A549 (cell line): Measurements from ENCODE around the gene PCNX3. TPM values are rescaled to one million over a fixed set of nuclear protein-coding genes. Genes with fewer than 3 reads are reported as not detected.

ENCODE experiments used
- ATAC-seq, 2 experiments: fragments of 200-7000 bp in 1 of 2; fragments of >200 bp in 1 of 2; cut with Nextera tagmentation in 1 of 2; cut with Tn5 transposase in 1 of 2; 3 replicates each; pipeline versions ENCODE4 v1.8.0 to v1.9.1; 2018 to 2020; ENCODE audit warnings: mild to moderate bottlenecking in 1 of 2, moderate library complexity in 1 of 2
- CTCF ChIA-PET: fragments of 300-600 bp; sonication (Branson Sonifier 250); formaldehyde crosslinking; extraction: SDS; loops from one replicate; lab custom pipeline; 2021; ENCODE audit warnings: antibody characterized with exemption, inconsistent platforms; lab: Yijun Ruan, JAX
- POLR2A ChIA-PET: fragments of 350-600 bp; formaldehyde crosslinking; extraction: SDS; loops from one replicate; lab custom pipeline; 2021; ENCODE audit warnings: antibody characterized with exemption, inconsistent platforms; lab: Yijun Ruan, JAX
- DNase-seq, 2 experiments: peaks; one replicate each; pipeline versions ENCODE4 v3.0.0 to v3.0.0-alpha.2; 2011 to 2016; ENCODE audit warnings: low read depth in 1 of 2, low spot score in 1 of 2
- FAIRE-seq: peaks from 2 replicates; lab custom pipeline; 2011; peaks lifted over from hg19 to GRCh38; lab: Jason Lieb, UNC
- H3K27ac ChIP-seq, 2 experiments: fragments of >200 bp; sonication (Bioruptor Twin); formaldehyde crosslinking; 3 replicates each; pipeline ENCODE4 v1.5.1; 2016 to 2017
- H3K4me1 ChIP-seq: fragments of >200 bp; sonication (Bioruptor Twin); formaldehyde crosslinking; 3 replicates; pipeline ENCODE4 v1.6.1; 2016
- H3K4me2 ChIP-seq: fragments of >200 bp; sonication (Bioruptor Twin); formaldehyde crosslinking; 3 replicates; pipeline ENCODE4 v1.6.1; 2016
- H3K4me3 ChIP-seq: fragments of >200 bp; sonication (Bioruptor Twin); formaldehyde crosslinking; 3 replicates; pipeline ENCODE4 v1.5.1; 2016
- H3K9me3 ChIP-seq: fragments of >200 bp; sonication (Bioruptor Twin); formaldehyde crosslinking; 3 replicates; pipeline ENCODE4 v1.6.1; 2016
- CEBPB ChIP-seq, 2 experiments: fragments of >200 bp in 1 of 2; sonication (Bioruptor Twin) in 1 of 2; formaldehyde crosslinking in 1 of 2; IDR thresholded peaks; 2 replicates each; pipeline ENCODE4 v1.6.1; 2012 to 2016
- CHD2 ChIP-seq: fragments of 150-350 bp; IDR thresholded peaks from 2 replicates; pipeline ENCODE4 v1.6.1; 2014; ENCODE audit warnings: low read length; ENCODE audit not compliant: partially characterized antibody
- CHD4 ChIP-seq: fragments of 200-600 bp; sonication (generic); IDR thresholded peaks from 2 replicates; pipeline ENCODE4 v1.6.1; 2016; ENCODE audit warnings: antibody characterized with exemption, mild to moderate bottlenecking, borderline replicate concordance
- EHF ChIP-seq: fragments of 250-450 bp; sonication (Bioruptor Pico); IDR thresholded peaks from 2 replicates; pipeline ENCODE4 v1.5.0; 2020; ENCODE audit warnings: mild to moderate bottlenecking
- FOSB ChIP-seq: fragments of 250-450 bp; sonication (Bioruptor Pico); IDR thresholded peaks from 2 replicates; pipeline ENCODE4 v1.5.0; 2020; ENCODE audit warnings: mild to moderate bottlenecking, moderate library complexity
- GATA3 ChIP-seq: IDR thresholded peaks from 2 replicates; pipeline ENCODE4 v1.6.1; 2012; ENCODE audit warnings: borderline replicate concordance
- HEYL ChIP-seq: fragments of 250-450 bp; sonication (Bioruptor Pico); IDR thresholded peaks from 2 replicates; pipeline ENCODE4 v1.8.0; 2021; ENCODE audit warnings: mild to moderate bottlenecking, moderate library complexity
- HOXA7 ChIP-seq: fragments of 250-450 bp; sonication (Bioruptor Pico); IDR thresholded peaks from 2 replicates; pipeline ENCODE4 v1.5.0; 2020; ENCODE audit warnings: mild to moderate bottlenecking, moderate library complexity
- HOXB13 ChIP-seq: fragments of 250-450 bp; sonication (Bioruptor Pico); IDR thresholded peaks from 2 replicates; pipeline ENCODE4 v1.5.0; 2020; ENCODE audit warnings: low read depth, mild to moderate bottlenecking, moderate library complexity
- HOXB5 ChIP-seq: fragments of 250-450 bp; sonication (Bioruptor Pico); IDR thresholded peaks from 2 replicates; pipeline ENCODE4 v1.5.0; 2020; ENCODE audit warnings: mild to moderate bottlenecking, moderate library complexity
- JUN ChIP-seq, 2 experiments: fragments of >200 bp; sonication (Bioruptor Twin); formaldehyde crosslinking; IDR thresholded peaks; 2 replicates in 1 of 2; 3 replicates in 1 of 2; pipeline ENCODE4 v1.6.1; 2016 to 2017
- JUNB ChIP-seq: fragments of >200 bp; sonication (Bioruptor Twin); formaldehyde crosslinking; IDR thresholded peaks from 2 replicates; pipeline ENCODE4 v1.6.1; 2016
- KDM5A ChIP-seq: fragments of 200-600 bp; sonication (generic); IDR thresholded peaks from 2 replicates; pipeline ENCODE4 v1.6.1; 2016; ENCODE audit warnings: antibody characterized with exemption, mild to moderate bottlenecking
- MAZ ChIP-seq: fragments of 150-350 bp; IDR thresholded peaks from 2 replicates; pipeline ENCODE4 v1.6.1; 2014; ENCODE audit warnings: antibody characterized with exemption, low read depth, low read length, borderline replicate concordance
- NFE2L2 ChIP-seq: fragments of 150-350 bp; conservative IDR thresholded peaks from 2 replicates; pipeline ENCODE4 v1.6.1; 2014; ENCODE audit warnings: low read length
- NPAS2 ChIP-seq: fragments of 250-450 bp; sonication (Bioruptor Pico); IDR thresholded peaks from 2 replicates; pipeline ENCODE4 v1.8.0; 2022; ENCODE audit warnings: mild to moderate bottlenecking, moderate library complexity, borderline replicate concordance
- NR3C1 ChIP-seq: fragments of >200 bp; sonication (Bioruptor Twin); formaldehyde crosslinking; IDR thresholded peaks from 3 replicates; pipeline ENCODE4 v1.6.1; 2017
- POLR2A ChIP-seq: IDR thresholded peaks from 2 replicates; pipeline ENCODE4 v1.6.1; 2012; ENCODE audit warnings: mild to moderate bottlenecking, low read length
- POLR2AphosphoS2 ChIP-seq: conservative IDR thresholded peaks from 2 replicates; pipeline ENCODE4 v1.6.1; 2012; ENCODE audit warnings: low read length, improper control_type of control experiment, inconsistent platforms
- RARB ChIP-seq: fragments of 250-450 bp; sonication (Bioruptor Pico); IDR thresholded peaks from 2 replicates; pipeline ENCODE4 v1.8.0; 2021; ENCODE audit warnings: mild to moderate bottlenecking, moderate library complexity
- RCOR1 ChIP-seq: fragments of 150-350 bp; IDR thresholded peaks from 2 replicates; pipeline ENCODE4 v1.6.1; 2014; ENCODE audit warnings: antibody characterized with exemption, low read length, low read depth
- RFX5 ChIP-seq: fragments of 450-650 bp; IDR thresholded peaks from 2 replicates; pipeline ENCODE4 v1.7.1; 2014; ENCODE audit warnings: antibody characterized with exemption, mild to moderate bottlenecking, moderate library complexity
- RNF2 ChIP-seq: fragments of 200-600 bp; sonication (generic); IDR thresholded peaks from 2 replicates; pipeline ENCODE4 v1.6.1; 2016; ENCODE audit warnings: low read depth, mild to moderate bottlenecking, antibody characterized with exemption, moderate library complexity, borderline replicate concordance
- SREBF2 ChIP-seq: fragments of 450-650 bp; IDR thresholded peaks from 2 replicates; pipeline ENCODE4 v1.6.1; 2014; ENCODE audit warnings: mild to moderate bottlenecking, moderate library complexity
- TFCP2L1 ChIP-seq: fragments of 250-450 bp; sonication (Bioruptor Pico); IDR thresholded peaks from 2 replicates; pipeline ENCODE4 v1.5.0; 2021; ENCODE audit warnings: mild to moderate bottlenecking
- USF2 ChIP-seq: fragments of 450-650 bp; IDR thresholded peaks from 2 replicates; pipeline ENCODE4 v1.6.1; 2014; ENCODE audit warnings: antibody characterized with exemption
- ZSCAN20 ChIP-seq: fragments of 250-450 bp; sonication (Bioruptor Pico); IDR thresholded peaks from 2 replicates; pipeline ENCODE4 v1.8.0; 2022; ENCODE audit warnings: mild to moderate bottlenecking, moderate library complexity
- WGBS: methylation state at CpG from one replicate; pipeline ENCODE4 v1.1.6; 2017; ENCODE audit errors: missing lambda C conversion rate; 5-methylcytosine and 5-hydroxymethylcytosine counted together
- polyA plus RNA-seq, 4 experiments: library from polyadenylated mRNA; depleted of rRNA in 3 of 4; stranded (reverse); fragments of >200 nt; fragmentation: RNase III in 1 of 4; extraction: RNeasy Plus Mini Kit Qiagen cat#74134 plus additional on column Dnase treatment in 1 of 4; gene quantifications; 2 replicates in 3 of 4; 3 replicates in 1 of 4; pipeline ENCODE4 v1.2.3, GENCODE V29; 2011 to 2017
- TF ChIP-seq, protein P1 (sequence below): IDR thresholded peaks from 2 replicates; pipeline ENCODE4 v1.6.1; 2012; ENCODE audit warnings: low read depth, borderline replicate concordance
- TF ChIP-seq, protein P2 (sequence below): fragments of >200 bp; sonication (Bioruptor Twin); formaldehyde crosslinking; IDR thresholded peaks from 2 replicates; pipeline ENCODE4 v1.6.1; 2016
- TF ChIP-seq, protein P3 (sequence below): fragments of 150-350 bp; IDR thresholded peaks from 2 replicates; pipeline ENCODE4 v1.6.1; 2014; ENCODE audit warnings: low read depth, mild to moderate bottlenecking, low read length

The PCNX3 gene
- polyA plus RNA-seq, 2 of the 4 experiments (the other 2 are of a cell fraction), result 14.2 to 29.7 TPM

DNA sequence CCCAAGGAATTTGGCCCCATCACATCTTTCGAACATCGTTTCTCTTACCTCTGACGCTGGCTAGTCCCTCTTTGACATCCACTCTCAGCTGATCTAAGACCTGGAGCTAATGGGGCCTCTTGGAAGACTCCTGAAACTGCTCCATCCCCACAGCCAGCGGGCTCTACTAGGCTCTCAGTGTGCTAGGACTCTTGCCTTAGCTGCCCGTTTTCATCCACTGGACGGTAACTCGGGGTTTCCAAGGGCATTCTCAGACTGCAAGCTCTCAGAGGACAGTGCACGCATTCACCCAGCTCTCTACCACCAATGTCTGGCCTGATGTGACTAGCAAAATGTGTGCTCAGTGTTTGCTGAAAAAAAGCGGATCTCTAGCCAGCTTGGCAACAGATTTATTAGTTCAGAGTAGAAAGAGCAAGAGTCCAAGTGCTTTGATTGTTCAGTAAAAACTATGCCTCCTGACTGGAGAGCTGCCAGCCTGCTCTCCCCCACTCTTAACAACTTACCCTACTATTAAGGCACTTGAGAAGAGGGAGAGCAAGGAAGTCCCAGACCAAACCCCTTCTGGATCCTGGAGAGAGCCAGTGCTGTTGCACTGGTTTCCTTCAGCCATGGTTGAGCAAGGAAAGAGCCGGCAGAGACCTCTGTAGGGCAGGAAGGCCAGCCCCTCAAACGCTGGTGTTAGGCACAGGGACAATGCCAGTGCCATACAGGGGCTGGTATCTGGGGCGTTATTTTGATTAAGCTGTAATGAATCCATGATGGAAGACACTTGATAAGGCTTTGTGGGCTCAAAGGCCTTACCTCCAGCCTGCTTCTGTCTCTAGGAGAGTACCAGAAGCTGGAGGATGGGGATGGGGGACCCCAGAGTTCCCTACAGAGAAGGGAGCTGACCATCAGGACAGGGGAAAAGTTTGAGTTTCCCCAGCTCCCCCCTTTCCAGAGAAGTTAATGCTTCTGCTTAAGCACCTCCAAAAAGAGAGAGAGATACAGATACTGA is 38.0 kb downstream of the PCNX3 start:
- peak overlapping the region; percentile 92 for H3K27ac ChIP-seq
- no peak for TF ChIP-seq NPAS2
- no peak for TF ChIP-seq CHD4
- TF ChIP-seq, protein P1, sequence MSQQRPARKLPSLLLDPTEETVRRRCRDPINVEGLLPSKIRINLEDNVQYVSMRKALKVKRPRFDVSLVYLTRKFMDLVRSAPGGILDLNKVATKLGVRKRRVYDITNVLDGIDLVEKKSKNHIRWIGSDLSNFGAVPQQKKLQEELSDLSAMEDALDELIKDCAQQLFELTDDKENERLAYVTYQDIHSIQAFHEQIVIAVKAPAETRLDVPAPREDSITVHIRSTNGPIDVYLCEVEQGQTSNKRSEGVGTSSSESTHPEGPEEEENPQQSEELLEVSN, result no peak
- no peak for TF ChIP-seq HOXB5 (CRISPR knock-in tag)
- TF ChIP-seq, protein P2, sequence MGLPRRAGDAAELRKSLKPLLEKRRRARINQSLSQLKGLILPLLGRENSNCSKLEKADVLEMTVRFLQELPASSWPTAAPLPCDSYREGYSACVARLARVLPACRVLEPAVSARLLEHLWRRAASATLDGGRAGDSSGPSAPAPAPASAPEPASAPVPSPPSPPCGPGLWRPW, result no peak
- no peak for TF ChIP-seq RNF2
- 0 out of 2 replicates have a peak, but pooled peaks have one; percentile 32 for TF ChIP-seq HOXB13
- no peak for TF ChIP-seq CHD2
- no peak for TF ChIP-seq RCOR1
- TF ChIP-seq POLR2AphosphoS2, result 0 out of 2 replicates have a peak, but pooled peaks have one; percentile 15
- TF ChIP-seq GATA3, result no peak
- TF ChIP-seq TFCP2L1 (CRISPR knock-in tag), result no peak
- no peak for TF ChIP-seq MAZ
- no peak for TF ChIP-seq POLR2A
- TF ChIP-seq, protein P3, sequence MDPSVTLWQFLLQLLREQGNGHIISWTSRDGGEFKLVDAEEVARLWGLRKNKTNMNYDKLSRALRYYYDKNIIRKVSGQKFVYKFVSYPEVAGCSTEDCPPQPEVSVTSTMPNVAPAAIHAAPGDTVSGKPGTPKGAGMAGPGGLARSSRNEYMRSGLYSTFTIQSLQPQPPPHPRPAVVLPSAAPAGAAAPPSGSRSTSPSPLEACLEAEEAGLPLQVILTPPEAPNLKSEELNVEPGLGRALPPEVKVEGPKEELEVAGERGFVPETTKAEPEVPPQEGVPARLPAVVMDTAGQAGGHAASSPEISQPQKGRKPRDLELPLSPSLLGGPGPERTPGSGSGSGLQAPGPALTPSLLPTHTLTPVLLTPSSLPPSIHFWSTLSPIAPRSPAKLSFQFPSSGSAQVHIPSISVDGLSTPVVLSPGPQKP, result no peak
- peak; percentile 55; the same call in 1 of the 2 replicates for TF ChIP-seq HOXA7 (CRISPR knock-in tag)
- no peak for TF ChIP-seq RFX5
- TF ChIP-seq USF2, result no peak
- TF ChIP-seq FOSB, result no peak; the same call in 1 of the 2 replicates
- TF ChIP-seq JUN (IDR thresholded peaks at IDR 0.05), result peak in 1 of 2 experiments; percentile 10; a peak in 1 of 5 replicates
- TF ChIP-seq RARB (CRISPR knock-in tag), result no peak
- 0 out of 2 replicates have a peak, but pooled peaks have one; percentile 15 for TF ChIP-seq EHF (CRISPR knock-in tag)
- TF ChIP-seq NFE2L2, result no peak
- TF ChIP-seq ZSCAN20 (CRISPR knock-in tag), result no peak
- no peak for TF ChIP-seq CEBPB (IDR thresholded peaks at IDR 0.05)
- no peak for TF ChIP-seq SREBF2
- TF ChIP-seq NR3C1, result no peak
- no peak for TF ChIP-seq HEYL
- TF ChIP-seq KDM5A, result no peak
- no peak for TF ChIP-seq JUNB
- TF ChIP-seq, all 56 proteins: peak for 5
- Histone ChIP-seq H3K4me2 (peak overlapping the region; percentile 83), H3K4me1 (peaks cover 17% of the 10 kb centered on the region), H3K4me3 (peak overlapping the region; percentile 53; the same call in 2 of the 3 replicates), H3K9me3 (no peaks in the 10 kb centered on the region)
- peak in 1 of 2 experiments; percentile 0; a peak in 3 of 6 replicates for ATAC-seq
- ChIA-PET CTCF (interaction anchor here (0.6 to 3.2 kb wide), 6 partner anchors 9 to 126 kb away, joined by 3 to 18 read pairs (median 6); partner anchors contain the start of gene RELA), POLR2A (interaction anchor here (1.0 to 2.2 kb wide), 7 partner anchors 9 to 58 kb away, joined by 3 to 27 read pairs (median 5); partner anchors contain the start of genes KAT5, PCNX3, RELA and SIPA1)
- DNase-seq, result no peak
- WGBS, result 88% methylated on average over 12 of the region's 12 CpGs
- no peak for FAIRE-seq
